Measurements from ENCODE around the gene DOK7. TPM values are rescaled to one million over a fixed set of nuclear protein-coding genes. Genes with fewer than 3 reads are reported as not detected.

The DOK7 gene
- polyA plus RNA-seq, 1 experiment, result not detected

DNA sequence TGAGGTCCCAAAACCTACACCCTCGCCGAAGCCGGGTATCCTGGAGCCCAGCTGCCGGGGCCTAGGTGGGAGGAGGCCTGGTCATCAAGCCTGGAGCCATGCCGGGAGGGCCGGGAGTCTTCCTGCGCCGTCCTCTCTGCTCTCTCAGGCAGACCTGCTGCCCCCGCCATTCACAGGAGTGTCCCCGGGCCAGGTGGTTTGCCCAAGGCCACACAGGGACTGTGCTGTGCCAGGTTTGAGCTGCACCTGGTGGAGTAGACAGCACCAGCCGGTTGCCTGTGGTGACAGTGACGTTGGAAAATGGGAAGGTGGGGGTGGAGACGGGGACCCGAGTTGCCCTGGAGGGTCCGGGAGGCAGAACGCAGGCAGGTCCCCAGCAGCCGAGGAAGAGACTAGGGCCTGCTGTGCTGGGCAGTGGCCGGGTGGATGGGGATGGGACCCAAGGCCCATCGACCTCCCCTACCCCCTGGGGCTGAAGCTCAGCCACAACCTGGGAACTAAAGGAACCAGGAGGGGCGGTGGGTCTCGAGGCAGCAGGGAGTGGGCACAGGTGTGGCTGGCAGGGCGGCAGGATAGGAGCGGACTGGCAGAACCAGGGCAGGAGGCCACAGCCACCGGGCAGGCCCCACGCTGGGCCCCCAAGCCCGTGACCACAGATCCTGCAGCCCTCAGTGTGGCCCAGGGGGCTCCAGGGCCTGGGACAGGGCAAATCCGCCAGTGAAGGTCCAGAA lies 9.5 kb downstream of the DOK7 start:
- no peak for DNase-seq (ENCODE audit: low read depth)
- ChIA-PET CTCF (interaction anchor here (0.5 to 2.8 kb wide), 2 partner anchors 8 to 410 kb away, joined by 3 to 22 read pairs; no protein-coding TSS in a partner anchor), POLR2A (no interaction called here)
- no peak overlapping the region for H3K4me3 ChIP-seq (ENCODE audit: low read depth, low read length)
- H3K36me3 ChIP-seq (ENCODE audit: control insufficient read depth, insufficient read depth, low read length), result no peaks in the 10 kb centered on the region
- H3K27me3 ChIP-seq (ENCODE audit: control insufficient read depth, insufficient read depth, low read length), result peaks cover 2% of the 10 kb centered on the region; the same call in 1 of the 2 replicates
- TF ChIP-seq CTCF (IDR thresholded peaks at IDR 0.05; ENCODE audit: insufficient read depth, low read depth, low read length), result no peak

DNA sequence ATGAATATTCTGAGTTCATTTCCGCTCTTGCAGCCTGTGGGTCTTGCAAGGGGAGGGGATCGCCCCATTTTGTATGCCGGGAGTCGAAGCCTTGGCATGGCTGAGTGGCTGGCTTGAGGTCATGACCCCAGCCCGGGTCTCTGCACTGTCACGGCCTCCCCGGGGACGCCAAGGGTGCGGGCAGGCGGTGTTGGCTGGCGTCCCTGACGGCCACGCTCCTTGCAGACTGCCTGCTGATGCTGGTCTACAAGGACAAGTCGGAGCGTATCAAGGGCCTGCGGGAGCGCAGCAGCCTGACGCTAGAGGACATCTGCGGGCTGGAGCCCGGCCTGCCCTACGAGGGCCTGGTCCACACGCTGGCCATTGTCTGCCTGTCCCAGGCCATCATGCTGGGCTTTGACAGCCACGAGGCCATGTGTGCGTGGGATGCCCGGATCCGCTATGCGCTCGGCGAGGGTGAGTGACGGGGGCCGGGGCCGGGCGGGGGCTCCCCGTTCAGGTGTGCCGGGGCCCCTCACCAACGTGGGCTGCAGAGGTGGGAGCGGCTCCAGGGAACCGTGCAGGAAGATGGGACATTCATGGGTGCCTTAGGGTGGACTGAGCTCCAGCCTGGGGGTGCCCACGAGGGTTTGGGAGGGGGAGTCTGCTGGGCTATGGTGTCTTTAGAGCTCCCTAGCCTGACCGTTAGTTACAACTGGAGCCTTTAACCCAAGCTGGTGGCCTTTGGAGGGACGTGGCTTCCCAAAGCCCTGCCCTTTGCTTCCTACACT lies 10.3 kb downstream of the DOK7 start:
- Histone ChIP-seq H3K4me3 (ENCODE audit: low read depth, low read length) (no peak overlapping the region), H3K27me3 (ENCODE audit: control insufficient read depth, insufficient read depth, low read length) (peaks cover 2% of the 10 kb centered on the region; the same call in 1 of the 2 replicates), H3K36me3 (ENCODE audit: control insufficient read depth, insufficient read depth, low read length) (no peaks in the 10 kb centered on the region)
- no peak for DNase-seq (ENCODE audit: low read depth)
- ChIA-PET POLR2A (no interaction called here), CTCF (no interaction called here)
- TF ChIP-seq CTCF (IDR thresholded peaks at IDR 0.05; ENCODE audit: insufficient read depth, low read depth, low read length), result no peak

DNA sequence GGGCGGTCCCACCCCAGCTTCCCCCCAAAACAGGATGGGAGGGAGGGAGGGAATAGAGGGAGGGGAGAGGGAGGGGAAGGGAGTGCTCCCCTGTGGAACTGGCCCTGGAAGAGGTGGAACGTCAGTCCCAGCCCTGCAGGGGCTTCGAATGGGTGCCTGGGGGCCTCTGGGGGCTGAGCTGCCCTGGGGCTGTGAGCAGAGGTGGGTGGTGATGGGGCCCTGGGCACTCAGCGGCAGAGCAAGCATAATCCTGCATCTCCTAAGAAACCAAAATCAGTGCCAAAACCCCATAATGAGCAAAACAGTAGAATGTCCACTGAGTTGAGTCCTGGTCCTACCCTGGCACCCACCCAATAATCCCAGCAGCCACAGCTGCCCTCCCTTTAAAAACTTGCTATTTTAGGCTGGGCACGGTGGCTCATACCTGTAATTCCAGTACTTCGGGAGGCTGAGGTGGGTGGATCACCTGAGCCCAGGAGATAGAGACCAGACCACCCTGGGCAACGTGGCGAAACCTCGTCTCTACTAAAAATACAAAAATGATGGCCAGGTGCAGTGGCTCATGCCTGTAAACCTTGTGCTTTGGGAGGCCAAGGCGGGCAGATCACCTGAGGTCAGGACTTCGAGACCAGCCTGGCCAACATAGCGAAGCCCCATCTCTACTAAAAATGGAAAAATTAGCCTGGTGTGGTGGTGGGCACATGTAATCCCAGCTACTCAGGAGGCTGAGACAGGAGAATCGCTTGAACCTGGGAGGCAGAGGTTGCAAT lies 11.1 kb downstream of the DOK7 start:
- TF ChIP-seq CTCF (IDR thresholded peaks at IDR 0.05; ENCODE audit: insufficient read depth, low read depth, low read length), result no peak
- Histone ChIP-seq H3K36me3 (ENCODE audit: control insufficient read depth, insufficient read depth, low read length) (no peaks in the 10 kb centered on the region), H3K4me3 (ENCODE audit: low read depth, low read length) (no peak overlapping the region), H3K27me3 (ENCODE audit: control insufficient read depth, insufficient read depth, low read length) (peaks cover 2% of the 10 kb centered on the region; the same call in 1 of the 2 replicates)
- DNase-seq (ENCODE audit: low read depth), result no peak
- ChIA-PET CTCF (no interaction called here), POLR2A (no interaction called here)

GRCh38 chr4:3475041-3475712 lies 12.1 kb downstream of the DOK7 start:
- POLR2A ChIA-PET, result no interaction called here
- CTCF ChIA-PET, result no interaction called here
- no peak for DNase-seq (ENCODE audit: low read depth)

More at GRCh38 chr4:3475041-3475712, 12.1 kb downstream of the DOK7 start:
- Histone ChIP-seq H3K36me3 (ENCODE audit: control insufficient read depth, insufficient read depth, low read length) (no peaks in the 10 kb centered on the region), H3K27me3 (ENCODE audit: control insufficient read depth, insufficient read depth, low read length) (peaks cover 2% of the 10 kb centered on the region; the same call in 1 of the 2 replicates), H3K4me3 (ENCODE audit: low read depth, low read length) (no peak overlapping the region)
- TF ChIP-seq CTCF (IDR thresholded peaks at IDR 0.05; ENCODE audit: insufficient read depth, low read depth, low read length), result no peak

Measured in BJ (cell line).